NCI-H146 (cell line): ENCODE measurements around the gene BTBD9.

Source experiments
- DNase-seq: peaks from one replicate; lab custom pipeline; 2025; lab: John Stamatoyannopoulos, UW

Gene BTBD9

DNA sequence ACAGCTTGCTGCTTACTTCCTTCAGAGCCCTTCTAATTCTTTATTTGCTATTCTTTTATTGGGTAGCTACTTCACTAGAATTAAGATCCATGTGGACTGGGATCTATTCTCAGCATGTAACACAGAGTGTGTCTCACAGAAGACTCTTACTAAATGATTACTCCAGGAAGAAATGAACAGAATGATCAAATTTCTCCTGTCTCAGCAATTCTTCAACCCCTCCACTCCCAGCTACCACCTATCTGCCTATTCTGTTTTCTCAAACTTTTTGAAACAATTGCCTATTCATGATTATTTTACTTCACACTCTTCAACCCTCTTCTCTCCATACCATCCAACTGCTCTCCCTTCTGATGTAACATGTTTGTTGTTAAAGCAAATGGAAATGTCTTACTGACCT lies 132.6 kb downstream of the BTBD9 start:
- DNase-seq, result no peak

- no peak for DNase-seq
Observed at GRCh38 chr6:38505826-38506225, 133.9 kb downstream of the BTBD9 start.

DNA sequence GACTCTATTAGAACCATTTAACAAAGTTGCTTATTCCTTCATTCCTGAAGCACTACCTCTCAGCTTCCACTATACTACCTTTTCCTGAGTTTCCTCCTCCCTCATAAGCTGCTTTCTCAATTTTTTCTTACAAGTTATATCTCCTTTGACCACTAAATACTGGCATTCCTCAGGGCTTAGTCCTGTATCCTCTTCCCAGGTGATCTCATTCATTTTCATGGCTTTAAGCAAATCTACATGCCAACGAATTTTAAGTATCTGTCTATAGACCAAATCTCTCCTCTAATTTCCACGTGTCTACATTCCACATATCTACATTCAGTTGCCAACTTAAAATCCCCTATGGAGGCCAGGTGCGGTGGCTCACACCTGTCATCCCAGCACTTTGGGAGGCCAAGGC lies 134.7 kb downstream of the BTBD9 start:
- no peak for DNase-seq

DNA sequence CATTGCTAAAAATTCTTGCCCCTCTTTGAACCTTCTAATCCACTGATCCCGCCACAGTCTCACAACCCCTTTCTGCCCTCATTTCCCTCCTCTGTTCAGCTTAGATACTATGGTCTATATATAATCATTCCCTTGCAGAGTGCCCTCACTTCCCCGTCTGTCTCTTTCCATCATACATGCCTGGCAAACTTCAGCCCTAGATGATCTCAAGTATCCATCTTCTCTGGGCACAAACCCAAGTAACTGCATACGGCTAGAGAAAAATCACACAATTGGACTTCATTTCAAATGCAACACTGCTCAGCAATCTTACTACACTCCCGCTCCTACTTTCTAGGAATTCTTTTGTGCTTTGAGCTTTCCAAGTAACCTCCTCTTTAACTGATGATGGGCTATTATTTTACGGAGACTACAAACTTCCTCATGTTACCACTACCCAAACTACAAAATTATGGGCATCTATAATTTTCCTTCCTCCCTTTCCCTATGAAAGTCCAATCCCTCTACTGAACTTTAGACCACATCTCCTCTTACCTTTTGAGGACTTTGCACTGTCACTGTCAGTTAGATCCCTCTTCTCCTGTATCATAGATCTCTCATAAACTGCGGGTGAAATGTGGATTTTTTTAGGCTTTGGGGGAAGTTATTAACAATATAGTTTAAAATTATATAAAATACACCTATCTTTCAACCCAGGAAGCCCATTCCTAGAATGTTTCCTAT lies 135.6 kb downstream of the BTBD9 start:
- DNase-seq, result no peak

DNA sequence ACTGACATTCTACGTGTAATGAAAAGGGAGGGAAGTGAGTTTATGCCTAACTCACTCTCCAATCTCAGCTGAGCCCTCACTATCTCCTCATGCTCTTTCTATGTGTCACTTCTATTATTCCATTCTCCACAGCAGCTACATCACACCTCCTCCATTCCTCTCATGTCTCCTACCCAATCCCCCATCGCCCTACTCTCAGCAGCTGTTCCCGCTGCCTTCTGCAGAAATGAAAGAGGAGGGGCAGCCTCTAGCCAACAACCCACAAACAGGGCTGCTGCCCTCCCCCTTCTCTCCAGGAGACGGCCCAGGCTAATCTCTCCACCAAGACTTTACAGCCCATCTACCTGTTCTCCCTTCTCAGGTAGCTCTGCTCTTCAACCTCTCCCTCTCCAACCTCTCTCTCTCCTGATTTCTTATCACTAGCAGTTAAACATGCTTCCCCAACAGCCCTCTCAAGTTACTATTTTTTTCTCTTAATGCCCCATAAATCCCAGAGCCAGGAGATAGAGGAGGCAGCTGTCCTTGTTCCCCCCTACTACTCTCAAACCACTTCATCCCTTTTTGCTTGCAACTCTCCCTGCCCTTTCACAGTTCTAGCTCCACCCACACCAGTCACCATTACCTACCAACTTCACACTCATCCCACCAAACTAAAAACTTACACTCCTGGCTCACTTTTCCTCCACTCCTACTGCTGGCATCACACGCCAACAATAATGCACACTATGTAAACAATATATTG lies 136.5 kb downstream of the BTBD9 start:
- DNase-seq, result no peak

GRCh38 chr6:38502423-38502822 lies 137.3 kb downstream of the BTBD9 start:
- DNase-seq, result no peak

- peak; percentile 39 for DNase-seq
Observed at GRCh38 chr6:38501931-38502330, 137.8 kb downstream of the BTBD9 start.

- no peak for DNase-seq
Observed at GRCh38 chr6:38499529-38500096, 140.1 kb downstream of the BTBD9 start.

GRCh38 chr6:38498805-38499445 lies 140.8 kb downstream of the BTBD9 start:
- DNase-seq, result no peak

GRCh38 chr6:38498085-38498484 lies 141.6 kb downstream of the BTBD9 start:
- DNase-seq, result no peak

DNA sequence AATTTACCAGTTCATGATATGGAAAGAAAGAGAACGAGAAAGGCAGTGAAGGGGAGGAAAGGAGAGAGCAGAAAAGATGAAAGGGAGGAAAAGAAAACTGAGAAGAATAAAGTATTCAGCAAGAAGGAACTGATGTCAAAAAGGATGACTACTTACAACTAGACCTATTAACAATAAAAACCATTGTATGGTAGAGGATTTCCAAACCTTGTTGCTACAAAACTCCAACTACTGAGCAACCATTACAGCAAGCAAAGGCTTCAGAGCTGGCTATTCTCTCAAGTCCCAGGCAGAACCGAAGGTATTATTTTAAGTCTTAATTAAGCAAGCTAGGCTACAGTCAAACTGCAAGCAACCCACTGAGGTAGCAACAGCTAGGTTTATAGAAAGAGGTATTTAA lies 142.2 kb downstream of the BTBD9 start:
- DNase-seq, result no peak

DNA sequence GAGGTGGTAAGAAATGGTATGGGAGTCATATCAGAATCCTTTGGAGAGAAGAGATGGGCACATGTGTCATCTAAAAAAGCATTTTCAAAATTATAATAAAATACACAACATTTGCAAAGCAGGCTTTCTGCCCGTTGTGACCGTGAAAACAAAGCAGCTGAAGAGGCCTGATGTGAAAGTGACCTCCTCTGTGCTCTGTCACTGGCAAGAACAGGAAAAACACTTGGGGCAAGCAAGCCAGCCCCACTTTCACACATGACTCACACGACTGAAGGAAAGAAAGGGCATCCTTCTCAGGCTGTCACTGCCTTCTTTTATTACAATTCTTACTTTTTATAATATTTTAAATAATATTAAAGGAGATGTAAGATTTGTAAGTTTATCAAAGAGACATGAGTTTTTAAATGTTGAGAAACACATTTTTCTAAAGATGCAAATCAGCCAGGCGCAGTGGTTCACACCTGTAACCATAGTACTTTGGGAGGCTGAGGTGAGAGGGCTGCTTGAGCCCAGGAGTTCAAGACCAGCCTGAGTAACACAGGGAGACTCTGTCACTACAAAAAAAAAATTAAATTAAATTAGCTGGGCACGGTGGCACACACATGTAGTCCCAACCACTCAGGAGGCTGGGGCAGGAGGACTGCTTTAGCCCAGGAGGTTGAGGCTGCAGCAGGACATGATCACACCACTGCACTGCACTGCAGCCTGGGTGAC lies 143.7 kb downstream of the BTBD9 start:
- DNase-seq, result no peak

- DNase-seq, result peak; percentile 30
Observed at GRCh38 chr6:38495518-38495917, 144.2 kb downstream of the BTBD9 start.

DNA sequence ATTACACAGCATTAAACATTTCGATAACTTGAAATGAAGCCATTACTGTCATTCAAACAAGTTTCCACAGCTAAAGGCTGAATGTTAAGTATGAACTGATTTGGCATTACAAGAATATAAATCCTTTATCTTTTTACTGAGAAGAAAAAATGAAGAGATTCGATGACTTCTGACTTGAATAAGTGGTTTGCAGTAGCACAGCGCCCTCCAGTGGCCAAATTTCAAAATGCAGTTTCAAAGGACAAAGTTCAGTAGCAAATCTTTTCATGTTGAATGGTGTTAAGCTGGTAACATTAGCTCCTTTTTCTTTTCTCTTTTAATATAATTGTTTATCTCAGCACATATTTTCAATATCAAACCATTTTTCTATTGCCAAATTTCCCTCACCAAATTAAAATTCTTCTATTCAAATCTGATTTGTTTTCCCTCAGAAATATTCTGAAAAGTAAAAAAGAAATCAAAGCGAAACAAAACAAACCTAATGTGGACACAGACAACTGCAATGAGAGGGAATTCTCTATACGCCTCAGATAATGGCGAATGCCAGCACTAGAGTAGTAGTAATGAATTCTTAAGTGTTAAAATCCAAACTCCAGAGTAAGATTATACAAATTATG lies 145.7 kb downstream of the BTBD9 start:
- DNase-seq, result peak; percentile 68

GRCh38 chr6:38492031-38492430 lies 147.7 kb downstream of the BTBD9 start:
- DNase-seq, result no peak

GRCh38 chr6:38489951-38490350 lies 149.8 kb downstream of the BTBD9 start:
- no peak for DNase-seq

- DNase-seq, result no peak
Observed at GRCh38 chr6:38487423-38487822, 152.3 kb downstream of the BTBD9 start.

- DNase-seq, result no peak
Observed at GRCh38 chr6:38485488-38485887, 154.2 kb downstream of the BTBD9 start.

GRCh38 chr6:38484656-38485055 lies 155.1 kb downstream of the BTBD9 start:
- DNase-seq, result no peak

DNA sequence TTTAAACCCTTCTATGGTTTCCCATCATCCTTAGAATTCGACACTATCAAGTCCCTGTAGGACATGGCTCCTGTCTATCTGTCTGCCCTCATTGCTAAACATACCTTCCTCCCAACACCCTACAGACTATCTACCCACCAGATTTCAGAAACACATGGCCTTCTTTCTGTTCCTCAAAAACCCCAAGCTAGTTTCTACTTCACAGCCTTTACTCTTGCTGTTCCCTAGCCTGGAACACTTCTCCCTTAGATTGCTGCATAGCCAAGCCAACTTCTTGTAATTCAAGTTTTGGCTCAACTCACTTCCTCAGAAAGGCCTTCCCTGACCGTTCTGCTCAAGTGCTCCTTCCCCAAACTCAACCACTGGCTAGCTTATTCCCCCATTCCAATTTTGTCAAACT lies 156.2 kb downstream of the BTBD9 start:
- no peak for DNase-seq

GRCh38 chr6:38482466-38482865 lies 157.3 kb downstream of the BTBD9 start:
- no peak for DNase-seq

GRCh38 chr6:38481851-38482250 lies 157.9 kb downstream of the BTBD9 start:
- DNase-seq, result no peak
